Transverse colon (tissue), 4 donors: ENCODE data around the gene LDLRAD1. TPM values are rescaled to one million over a fixed set of nuclear protein-coding genes. Genes with fewer than 3 reads are reported as not detected.

Experiments used
- DNase-seq: peaks from one replicate; pipeline ENCODE4 v3.0.0-alpha.2; 2019
- H3K27ac ChIP-seq, 4 donors: fragments of 200-600 bp; sonication (generic); 2 replicates each; pipeline ENCODE4 v1.5.1; 2016 to 2018; ENCODE audit warnings: inconsistent platforms in 4 of 4
- H3K27me3 ChIP-seq: fragments of 200-600 bp; sonication (generic); 2 replicates; pipeline ENCODE4 v1.5.1; 2017; ENCODE audit warnings: inconsistent platforms
- H3K36me3 ChIP-seq, 4 donors: fragments of 200-600 bp; sonication (generic); 2 replicates each; pipeline ENCODE4 v1.5.1; 2017 to 2019; ENCODE audit warnings: inconsistent platforms in 4 of 4
- H3K4me1 ChIP-seq, 4 donors: fragments of 200-600 bp; sonication (generic); 2 replicates each; pipeline ENCODE4 v1.5.1; 2017 to 2020; ENCODE audit warnings: inconsistent platforms in 4 of 4
- H3K4me3 ChIP-seq, 4 donors: fragments of 200-600 bp; sonication (generic); 1 replicate in 1 of 4; 2 replicates in 3 of 4; pipeline versions ENCODE4 v1.5.1 to v1.6.1; 2017 to 2019; ENCODE audit warnings: inconsistent platforms in 4 of 4
- H3K9me3 ChIP-seq, 2 donors: fragments of 200-600 bp; sonication (generic); 2 replicates each; pipeline ENCODE4 v1.5.1; 2017 to 2019; ENCODE audit warnings: inconsistent platforms in 2 of 2
- CTCF ChIP-seq, 5 experiments: fragments of 200-600 bp in 3 of 5; fragments of 450-650 bp in 2 of 5; sonication (generic) in 3 of 5; IDR thresholded peaks; 1 replicate in 2 of 5; 2 replicates in 3 of 5; pipeline ENCODE4 v1.5.1; 2016 to 2017; ENCODE audit warnings: antibody characterized with exemption in 5 of 5, inconsistent platforms in 3 of 5, mild to moderate bottlenecking in 2 of 5, moderate library complexity in 1 of 5
- EP300 ChIP-seq: sonication (generic); formaldehyde crosslinking; IDR thresholded peaks from one replicate; pipeline ENCODE4 v1.6.1; 2017; ENCODE audit warnings: antibody characterized with exemption, low read depth
- POLR2A ChIP-seq: fragments of 450-650 bp; IDR thresholded peaks from one replicate; pipeline ENCODE4 v1.6.1; 2016; ENCODE audit warnings: antibody characterized with exemption, mild to moderate bottlenecking, moderate library complexity
- POLR2AphosphoS5 ChIP-seq, 3 donors: sonication (generic); formaldehyde crosslinking; IDR thresholded peaks; one replicate each; pipeline ENCODE4 v1.6.1; 2016; ENCODE audit warnings: antibody characterized with exemption in 3 of 3
- WGBS, 2 donors: methylation state at CpG; one replicate each; pipeline ENCODE4 v1.1.5; 2018; ENCODE audit warnings: low coverage in 1 of 2; 5-methylcytosine and 5-hydroxymethylcytosine counted together
- in situ Hi-C, 4 donors: fragments of 200-750 bp; cut with MboI; loops; one replicate each; pipeline versions ENCODE4 v1.15.0 to v1.15.1; 2017; ENCODE audit warnings: low sequenced_read_pairs in 3 of 4, low pct_ligation_motif_present in 1 of 4, low pct_unique_long_range_greater_than_20kb in 1 of 4
- intact Hi-C: fragments of 100-400 bp; cut with DNase I; formaldehyde crosslinking; loops from one replicate; pipeline ENCODE4 v1.15.1; 2023; ENCODE audit warnings: low total_unique reads
- total RNA-seq, 4 donors: library from RNA; depleted of rRNA; stranded (reverse); fragments of >200 nt; gene quantifications; one replicate each; pipeline ENCODE4 v1.1.0, GENCODE V29; 2016

The LDLRAD1 gene
- total RNA-seq, 4 donors from 2014 or later, result not detected

GRCh38 chr1:54012863-54013262 is 5.1 kb downstream of the LDLRAD1 start:
- H3K36me3 ChIP-seq, result no peaks in the 10 kb centered on the region
- no peak for DNase-seq
- no peak for TF ChIP-seq POLR2AphosphoS5 (IDR thresholded peaks at IDR 0.05)
- no peak for TF ChIP-seq EP300
- TF ChIP-seq POLR2A, result no peak
- no peak for TF ChIP-seq CTCF (IDR thresholded peaks at IDR 0.05)
- H3K27ac ChIP-seq, result no peak overlapping the region
- no peaks in the 10 kb centered on the region for H3K9me3 ChIP-seq
- intact Hi-C loops, result no loop called here
- H3K4me3 ChIP-seq, result no peak overlapping the region
- in situ Hi-C loops, result no loop called here
- no peaks in the 10 kb centered on the region for H3K27me3 ChIP-seq
- peaks cover 0 to 8% (median 3%) of the 10 kb centered on the region in 4 donors for H3K4me1 ChIP-seq
- WGBS, 2 donors, result 82% methylated on average over 8 of the region's 8 CpGs; no CpG with 5 or more reads in 1 of the 2 donors

- WGBS, 2 donors, result 83% methylated on average over 9 of the region's 9 CpGs; no CpG with 5 or more reads in 1 of the 2 donors
Measured at GRCh38 chr1:54012008-54012325, 6.0 kb downstream of the LDLRAD1 start.

GRCh38 chr1:54011316-54012007 is 6.5 kb downstream of the LDLRAD1 start:
- H3K27me3 ChIP-seq, result no peaks in the 10 kb centered on the region
- no peak overlapping the region for H3K4me3 ChIP-seq
- WGBS, 2 donors, result 90 to 100% methylated on average over 2 to 9 of the region's 9 CpGs
- H3K9me3 ChIP-seq, result no peaks in the 10 kb centered on the region
- in situ Hi-C loops, result no loop called here
- intact Hi-C loops, result no loop called here
- no peak overlapping the region for H3K27ac ChIP-seq
- no peaks in the 10 kb centered on the region for H3K36me3 ChIP-seq
- H3K4me1 ChIP-seq, result peaks cover 0 to 6% (median 3%) of the 10 kb centered on the region in 4 donors
- no peak for DNase-seq
- no peak for TF ChIP-seq POLR2A
- TF ChIP-seq CTCF (IDR thresholded peaks at IDR 0.05), result no peak
- no peak for TF ChIP-seq POLR2AphosphoS5 (IDR thresholded peaks at IDR 0.05)
- no peak for TF ChIP-seq EP300

More at GRCh38 chr1:54012008-54012325, 6.0 kb downstream of the LDLRAD1 start:
- no peak for DNase-seq
- intact Hi-C loops (no loop called here), in situ Hi-C loops (no loop called here)
- peaks cover 0 to 6% (median 3%) of the 10 kb centered on the region in 4 donors for H3K4me1 ChIP-seq
- TF ChIP-seq POLR2AphosphoS5 (IDR thresholded peaks at IDR 0.05) (no peak), POLR2A (no peak), CTCF (IDR thresholded peaks at IDR 0.05) (no peak), EP300 (no peak)
- no peaks in the 10 kb centered on the region for H3K27me3 ChIP-seq
- no peaks in the 10 kb centered on the region for H3K9me3 ChIP-seq
- H3K36me3 ChIP-seq, result no peaks in the 10 kb centered on the region
- no peak overlapping the region for H3K4me3 ChIP-seq
- H3K27ac ChIP-seq, result no peak overlapping the region

GRCh38 chr1:54010415-54011117 is 7.4 kb downstream of the LDLRAD1 start:
- intact Hi-C loops (no loop called here), in situ Hi-C loops (no loop called here)
- WGBS, 2 donors, result 64 to 86% methylated on average over 1 to 5 of the region's 5 CpGs
- H3K27me3 ChIP-seq, result no peaks in the 10 kb centered on the region
- H3K4me3 ChIP-seq, result no peak overlapping the region
- no peaks in the 10 kb centered on the region for H3K36me3 ChIP-seq
- DNase-seq, result no peak
- H3K27ac ChIP-seq, result no peak overlapping the region
- peaks cover 0 to under 1% (median 0%) of the 10 kb centered on the region in 4 donors for H3K4me1 ChIP-seq
- TF ChIP-seq POLR2AphosphoS5 (IDR thresholded peaks at IDR 0.05), result no peak
- TF ChIP-seq EP300, result no peak
- TF ChIP-seq POLR2A, result no peak
- no peak for TF ChIP-seq CTCF (IDR thresholded peaks at IDR 0.05)
- H3K9me3 ChIP-seq, result no peaks in the 10 kb centered on the region
